Left kidney (tissue), 2 donors: ENCODE data around the gene LSR. TPM values are rescaled to one million over a fixed set of nuclear protein-coding genes. Genes with fewer than 3 reads are reported as not detected.
"Not testable (repeated sequence)": the region's sequence is repeated elsewhere in the genome, so short reads cannot be mapped to it uniquely, and the experiment has no call there.

Experiments
- DNase-seq: peaks from one replicate; pipeline ENCODE4 v3.0.0-alpha.2; 2013
- polyA plus RNA-seq: library from polyadenylated mRNA; unstranded; fragments of 120-200 nt; gene quantifications from one replicate; pipeline ENCODE4 v1.2.1, GENCODE V29; 2013; ENCODE audit not compliant: insufficient read length

Gene LSR
- polyA plus RNA-seq, 1 donor, result 46.0 TPM

DNA sequence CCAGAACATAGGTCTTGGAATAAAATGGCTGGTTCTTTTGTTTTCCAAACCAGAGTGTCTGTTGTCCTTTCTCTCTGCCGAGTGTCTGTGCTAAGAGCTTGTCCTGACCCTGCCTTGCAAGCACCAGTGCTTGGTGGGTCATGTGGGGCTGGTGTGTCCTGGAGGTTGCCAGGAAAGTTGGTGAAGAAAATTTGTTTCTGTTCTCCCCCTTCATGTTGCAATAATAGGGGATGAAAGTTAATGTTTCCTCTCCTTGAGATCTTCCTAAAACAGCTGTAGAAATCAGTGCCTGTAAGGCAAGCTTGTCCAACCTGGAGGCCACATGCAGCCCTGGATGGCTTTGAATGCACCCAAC lies 36.3 kb downstream of the LSR start:
- no peak for DNase-seq

GRCh38 chr19:35285465-35285864 lies 36.7 kb downstream of the LSR start:
- DNase-seq, result not testable (repeated sequence)

DNA sequence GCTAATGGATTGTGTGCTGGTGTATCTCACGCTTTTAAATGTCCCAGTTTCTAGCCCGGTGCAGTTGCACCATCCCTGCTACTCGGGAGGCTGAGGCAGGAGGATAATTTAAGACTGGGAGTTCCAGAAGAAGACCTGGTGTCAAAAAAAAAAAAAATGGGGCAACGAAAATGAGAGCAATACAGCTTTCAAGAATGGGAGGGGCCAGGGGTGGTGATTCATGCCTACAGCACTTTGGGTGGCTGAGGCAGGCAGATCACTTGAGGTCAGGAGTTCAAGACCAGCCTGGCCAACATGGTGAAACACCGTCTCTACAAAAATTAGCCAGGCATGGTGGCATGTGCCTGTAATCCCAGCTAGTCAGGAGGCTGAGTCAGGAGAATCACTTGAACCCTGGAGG lies 37.3 kb downstream of the LSR start:
- DNase-seq, result not testable (repeated sequence)

DNA sequence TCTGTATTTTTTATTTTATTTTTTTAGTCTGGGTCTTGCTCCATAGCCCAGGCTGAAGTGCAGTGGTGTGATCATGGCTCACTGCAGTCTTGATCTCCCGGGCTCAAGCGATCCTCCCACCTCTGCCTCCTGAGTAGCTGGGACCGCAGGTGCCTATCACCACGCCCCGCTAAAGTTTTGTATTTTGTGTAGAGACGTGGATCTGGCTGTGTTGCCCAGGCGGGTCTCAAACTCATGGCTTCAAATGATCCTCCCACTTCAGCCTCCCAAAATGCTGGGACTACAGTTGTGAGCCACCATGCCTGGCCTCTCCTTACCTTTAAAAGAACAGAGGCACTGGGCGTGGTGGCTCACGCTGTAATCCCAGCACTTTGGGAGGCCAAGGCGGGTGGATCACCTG lies 38.9 kb downstream of the LSR start:
- no peak for DNase-seq

DNA sequence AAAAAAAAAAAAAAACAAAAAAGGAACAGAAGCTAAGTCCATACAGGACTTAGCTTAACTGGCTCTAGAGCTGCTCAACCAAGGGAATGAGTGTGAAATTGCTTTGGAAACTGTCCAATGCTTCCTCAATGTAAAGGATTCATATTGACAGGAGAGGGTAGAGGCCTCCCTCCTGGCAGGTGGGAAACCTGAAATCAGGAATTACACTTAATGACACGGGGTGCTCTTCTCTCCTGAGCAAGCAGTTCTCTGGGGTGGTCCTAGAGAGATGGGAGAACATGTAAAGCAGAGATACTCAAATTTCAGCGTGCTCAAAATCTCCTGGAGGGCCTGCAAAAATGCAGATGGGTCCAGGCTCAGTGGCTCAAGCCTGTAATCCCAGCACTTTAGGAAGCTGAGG lies 39.5 kb downstream of the LSR start:
- DNase-seq, result no peak

DNA sequence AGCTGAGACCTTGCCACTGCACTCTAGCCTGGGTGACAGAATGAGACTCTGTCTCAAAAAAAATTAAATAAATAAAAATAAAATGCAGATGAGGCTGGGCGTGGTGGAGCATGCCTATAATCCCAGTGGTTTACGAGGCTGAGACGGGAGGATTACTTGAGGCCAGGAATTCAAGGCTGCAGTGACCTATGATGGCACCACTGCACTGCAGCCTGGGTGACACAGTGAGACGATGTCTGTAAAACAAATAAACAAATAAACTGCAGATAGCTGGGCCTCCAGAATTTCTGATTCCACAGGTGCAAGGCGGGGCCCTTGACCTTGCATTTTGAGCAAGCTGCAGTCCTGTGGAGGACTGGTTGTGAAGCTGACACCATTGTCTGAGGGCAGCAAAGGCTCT lies 40.1 kb downstream of the LSR start:
- DNase-seq, result no peak

DNA sequence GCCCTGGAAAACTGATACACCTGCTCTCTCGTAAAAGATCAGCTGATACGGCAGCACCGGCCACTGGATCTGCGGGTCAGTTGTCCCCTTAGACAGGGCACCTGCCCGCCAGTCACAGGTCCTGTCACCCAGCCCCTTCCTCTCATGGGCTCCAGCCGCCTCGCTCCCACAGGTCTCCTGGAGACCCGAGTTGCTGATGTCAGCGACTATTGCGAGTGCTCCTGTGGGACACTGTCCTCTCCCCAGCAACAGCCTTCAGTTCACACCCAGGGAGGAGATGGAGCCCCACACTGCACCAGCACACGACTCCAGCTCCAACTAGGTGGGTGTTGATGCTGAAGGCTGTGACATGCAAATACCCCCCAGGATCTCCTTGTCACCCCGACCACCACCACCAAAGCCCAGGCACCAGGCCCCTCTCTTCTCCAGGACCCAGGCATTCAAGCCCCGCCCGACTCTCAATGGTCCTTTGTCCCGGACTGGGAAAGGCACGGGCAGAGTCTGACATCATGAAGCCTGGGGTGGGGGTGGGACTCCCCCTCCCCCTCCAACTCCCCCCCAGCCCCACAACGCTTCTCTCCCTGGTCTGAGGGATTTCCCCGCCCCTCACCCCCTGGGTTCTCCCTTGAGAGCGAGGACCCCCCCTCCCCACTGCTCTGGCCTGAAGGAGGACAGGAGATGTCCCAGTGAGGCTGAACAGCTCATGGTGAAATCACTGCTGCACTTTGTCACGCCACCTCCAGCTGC lies 41.8 kb downstream of the LSR start:
- no peak for DNase-seq

- DNase-seq, result no peak
Measured at GRCh38 chr19:35291259-35291658, 42.5 kb downstream of the LSR start.

GRCh38 chr19:35291916-35292315 lies 43.1 kb downstream of the LSR start, which contains the start of gene MAG:
TSS of gene MAG (plus strand) at chr19:35292161. CDS start at chr19:35295409, 3,248 bp downstream.
- DNase-seq, result no peak

- no peak for DNase-seq
Measured at GRCh38 chr19:35292421-35293362, 43.9 kb downstream of the LSR start.

- DNase-seq, result no peak
Measured at GRCh38 chr19:35293363-35293739, 44.5 kb downstream of the LSR start.

DNA sequence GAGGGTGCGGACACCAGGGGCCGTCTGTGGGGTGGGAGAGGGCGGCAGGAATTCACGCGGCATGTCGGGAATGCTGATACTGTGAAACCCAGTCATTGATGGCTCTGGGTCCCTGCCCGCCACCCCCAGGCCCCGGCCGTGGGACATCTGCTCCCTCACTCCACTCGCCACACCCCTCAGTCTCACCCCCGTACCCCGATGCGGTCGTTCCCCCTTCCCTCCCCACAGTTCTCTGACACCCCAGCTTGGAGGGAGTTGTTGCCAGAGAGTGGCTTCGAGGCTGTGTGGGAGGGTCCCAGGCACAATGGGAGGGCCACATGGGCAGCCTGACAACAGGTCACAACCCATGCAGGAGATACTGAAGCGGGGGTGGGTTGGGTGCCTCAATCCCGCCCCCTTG lies 45.0 kb downstream of the LSR start:
- no peak for DNase-seq

DNA sequence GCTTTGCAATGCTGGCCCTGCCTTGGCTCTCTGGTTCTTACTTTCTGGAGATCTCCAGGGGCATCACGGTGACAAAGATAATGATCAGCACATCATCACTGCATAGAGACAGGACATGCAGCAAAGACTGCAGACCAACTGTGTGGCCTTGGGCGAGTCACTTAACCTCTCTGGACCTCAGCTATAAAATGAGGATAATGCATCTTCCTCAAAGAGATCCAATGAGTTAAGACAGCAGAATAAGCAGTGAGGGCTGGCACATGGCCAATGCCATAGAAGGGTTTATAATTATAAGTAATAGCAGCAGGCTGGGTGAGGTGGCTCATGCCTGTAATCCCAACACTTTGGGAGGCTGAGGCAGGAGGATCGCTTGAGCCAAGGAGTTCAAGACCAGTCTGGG lies 45.5 kb downstream of the LSR start:
- DNase-seq, result no peak

GRCh38 chr19:35294859-35295791 lies 46.3 kb downstream of the LSR start:
- no peak for DNase-seq

GRCh38 chr19:35295792-35296462 lies 47.1 kb downstream of the LSR start:
- DNase-seq, result no peak

DNA sequence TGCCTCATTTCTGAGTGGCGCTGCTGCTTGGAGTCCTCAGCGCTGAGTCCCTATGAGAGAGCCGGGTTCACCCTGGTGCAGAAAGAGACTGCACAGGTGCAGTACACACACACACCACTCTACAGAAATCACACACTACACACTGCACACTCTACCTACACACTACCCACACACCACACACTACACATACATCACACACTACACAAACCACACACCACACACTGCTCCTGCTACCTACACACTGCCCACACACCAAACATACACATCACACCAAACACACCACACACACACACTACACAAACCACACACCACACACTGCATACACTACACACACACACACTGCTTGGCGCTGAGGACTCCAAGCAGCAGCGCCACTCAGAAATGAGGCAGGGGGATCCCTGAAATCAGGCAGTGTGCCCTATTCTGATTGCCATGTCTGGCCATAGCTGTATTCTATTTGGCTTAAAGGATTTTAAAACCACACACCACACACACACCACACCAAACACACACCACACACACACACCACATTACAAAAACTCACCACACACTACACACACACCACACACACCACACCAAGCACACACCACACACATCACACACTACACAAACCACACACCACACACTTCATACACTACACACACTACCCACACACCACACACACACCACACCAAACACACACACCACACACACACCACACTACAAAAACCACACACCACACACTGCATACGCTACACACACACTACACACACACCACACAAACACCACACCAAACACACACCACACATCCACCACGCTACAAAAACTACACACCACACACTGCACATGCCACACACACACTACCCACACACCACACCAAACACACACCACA lies 48.1 kb downstream of the LSR start:
- DNase-seq, result no peak

- DNase-seq, result no peak
Measured at GRCh38 chr19:35297515-35297848, 48.7 kb downstream of the LSR start.

DNA sequence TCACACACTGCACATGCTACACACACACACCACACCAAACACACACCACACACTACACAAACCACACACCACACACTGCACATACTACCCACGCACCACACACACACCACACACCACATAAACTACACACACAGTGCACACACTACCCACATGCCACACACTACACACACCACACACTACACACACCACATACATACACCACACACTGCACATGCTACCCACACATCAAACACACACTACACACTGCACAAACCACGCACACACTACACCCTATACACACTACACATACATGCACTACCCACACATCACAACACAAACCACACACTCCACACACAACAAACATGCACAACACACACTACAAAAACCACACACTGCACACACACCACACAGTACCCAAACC lies 49.1 kb downstream of the LSR start:
- no peak for DNase-seq

- DNase-seq, result no peak
Measured at GRCh38 chr19:35298561-35298972, 49.8 kb downstream of the LSR start.

DNA sequence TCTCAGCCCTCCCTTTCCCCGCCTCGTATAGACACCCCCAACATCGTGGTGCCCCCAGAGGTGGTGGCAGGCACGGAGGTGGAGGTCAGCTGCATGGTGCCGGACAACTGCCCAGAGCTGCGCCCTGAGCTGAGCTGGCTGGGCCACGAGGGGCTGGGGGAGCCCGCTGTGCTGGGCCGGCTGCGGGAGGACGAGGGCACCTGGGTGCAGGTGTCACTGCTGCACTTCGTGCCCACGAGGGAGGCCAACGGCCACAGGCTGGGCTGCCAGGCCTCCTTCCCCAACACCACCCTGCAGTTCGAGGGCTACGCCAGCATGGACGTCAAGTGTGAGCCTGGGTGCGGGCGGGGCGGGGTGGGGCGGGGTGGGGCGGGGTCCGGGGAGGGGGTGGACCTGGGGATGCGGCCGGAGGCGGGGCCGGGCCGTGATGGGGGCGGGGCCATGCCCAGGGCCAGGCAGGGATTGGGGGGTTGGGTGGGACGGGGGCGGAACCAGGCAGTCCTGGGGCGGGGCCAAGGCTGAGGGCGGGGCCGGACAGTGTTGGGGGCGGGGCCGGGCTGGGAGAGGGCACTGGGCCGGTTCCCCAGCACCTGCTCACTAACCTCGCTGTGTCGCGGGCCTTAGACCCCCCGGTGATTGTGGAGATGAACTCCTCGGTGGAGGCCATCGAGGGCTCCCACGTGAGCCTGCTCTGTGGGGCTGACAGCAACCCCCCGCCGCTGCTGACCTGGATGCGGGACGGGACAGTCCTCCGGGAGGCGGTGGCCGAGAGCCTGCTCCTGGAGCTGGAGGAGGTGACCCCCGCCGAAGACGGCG lies 50.9 kb downstream of the LSR start:
- DNase-seq, result no peak
